Transverse colon (tissue), 4 donors: Measurements from ENCODE around the gene USP48. TPM values are rescaled to one million over a fixed set of nuclear protein-coding genes. Genes with fewer than 3 reads are reported as not detected.

ENCODE experiments used
- DNase-seq: peaks from one replicate; pipeline ENCODE4 v3.0.0-alpha.2; 2019
- H3K27ac ChIP-seq, 4 donors: fragments of 200-600 bp; sonication (generic); 2 replicates each; pipeline ENCODE4 v1.5.1; 2016 to 2018; ENCODE audit warnings: inconsistent platforms in 4 of 4
- H3K27me3 ChIP-seq: fragments of 200-600 bp; sonication (generic); 2 replicates; pipeline ENCODE4 v1.5.1; 2017; ENCODE audit warnings: inconsistent platforms
- H3K36me3 ChIP-seq, 4 donors: fragments of 200-600 bp; sonication (generic); 2 replicates each; pipeline ENCODE4 v1.5.1; 2017 to 2019; ENCODE audit warnings: inconsistent platforms in 4 of 4
- H3K4me1 ChIP-seq, 4 donors: fragments of 200-600 bp; sonication (generic); 2 replicates each; pipeline ENCODE4 v1.5.1; 2017 to 2020; ENCODE audit warnings: inconsistent platforms in 4 of 4
- H3K4me3 ChIP-seq, 4 donors: fragments of 200-600 bp; sonication (generic); 1 replicate in 1 of 4; 2 replicates in 3 of 4; pipeline versions ENCODE4 v1.5.1 to v1.6.1; 2017 to 2019; ENCODE audit warnings: inconsistent platforms in 4 of 4
- H3K9me3 ChIP-seq, 2 donors: fragments of 200-600 bp; sonication (generic); 2 replicates each; pipeline ENCODE4 v1.5.1; 2017 to 2019; ENCODE audit warnings: inconsistent platforms in 2 of 2
- CTCF ChIP-seq, 5 experiments: fragments of 200-600 bp in 3 of 5; fragments of 450-650 bp in 2 of 5; sonication (generic) in 3 of 5; IDR thresholded peaks; 1 replicate in 2 of 5; 2 replicates in 3 of 5; pipeline ENCODE4 v1.5.1; 2016 to 2017; ENCODE audit warnings: antibody characterized with exemption in 5 of 5, inconsistent platforms in 3 of 5, mild to moderate bottlenecking in 2 of 5, moderate library complexity in 1 of 5
- EP300 ChIP-seq: sonication (generic); formaldehyde crosslinking; IDR thresholded peaks from one replicate; pipeline ENCODE4 v1.6.1; 2017; ENCODE audit warnings: antibody characterized with exemption, low read depth
- POLR2A ChIP-seq: fragments of 450-650 bp; IDR thresholded peaks from one replicate; pipeline ENCODE4 v1.6.1; 2016; ENCODE audit warnings: antibody characterized with exemption, mild to moderate bottlenecking, moderate library complexity
- POLR2AphosphoS5 ChIP-seq, 3 donors: sonication (generic); formaldehyde crosslinking; IDR thresholded peaks; one replicate each; pipeline ENCODE4 v1.6.1; 2016; ENCODE audit warnings: antibody characterized with exemption in 3 of 3
- WGBS, 2 donors: methylation state at CpG; one replicate each; pipeline ENCODE4 v1.1.5; 2018; ENCODE audit warnings: low coverage in 1 of 2; 5-methylcytosine and 5-hydroxymethylcytosine counted together
- in situ Hi-C, 4 donors: fragments of 200-750 bp; cut with MboI; loops; one replicate each; pipeline versions ENCODE4 v1.15.0 to v1.15.1; 2017; ENCODE audit warnings: low sequenced_read_pairs in 3 of 4, low pct_ligation_motif_present in 1 of 4, low pct_unique_long_range_greater_than_20kb in 1 of 4
- intact Hi-C: fragments of 100-400 bp; cut with DNase I; formaldehyde crosslinking; loops from one replicate; pipeline ENCODE4 v1.15.1; 2023; ENCODE audit warnings: low total_unique reads
- total RNA-seq, 4 donors: library from RNA; depleted of rRNA; stranded (reverse); fragments of >200 nt; gene quantifications; one replicate each; pipeline ENCODE4 v1.1.0, GENCODE V29; 2016

The USP48 gene
- total RNA-seq, 4 donors from 2014 or later: 48.4 to 87.3 (median 51.4) TPM

DNA sequence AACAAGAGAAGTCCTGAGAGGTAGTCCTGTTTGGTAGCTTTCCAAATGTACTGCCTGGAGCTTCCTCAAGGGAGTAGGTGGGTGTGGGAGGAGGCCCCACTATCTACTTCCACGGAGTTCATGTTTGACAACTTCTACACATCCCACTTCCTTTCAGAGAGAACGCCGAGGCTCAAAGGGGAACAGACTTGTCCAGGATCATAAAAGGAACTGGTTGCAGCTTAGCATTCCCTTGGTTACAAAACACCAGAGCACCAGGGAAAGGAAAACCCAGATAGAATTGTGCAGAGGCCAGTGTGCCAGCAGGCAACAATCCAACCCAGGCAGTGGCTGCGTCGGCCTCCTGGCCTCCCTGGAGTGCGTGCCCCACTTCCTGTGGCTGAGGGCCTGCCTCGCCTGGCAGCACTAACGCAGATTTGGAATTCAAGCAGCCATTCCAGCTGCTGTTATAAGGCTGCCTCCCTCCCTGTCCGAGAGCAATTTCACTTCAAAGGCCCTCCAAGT lies 109.6 kb downstream of the USP48 start:
- no peaks in the 10 kb centered on the region for H3K36me3 ChIP-seq
- DNase-seq: peak; percentile 36
- 5% methylated on average over 9 of the region's 9 CpGs; no CpG with 5 or more reads in 1 of the 2 donors for WGBS, 2 donors

GRCh38 chr1:21672478-21673276 lies 110.3 kb downstream of the USP48 start:
- 84% methylated on average over 10 of the region's 10 CpGs; no CpG with 5 or more reads in 1 of the 2 donors for WGBS, 2 donors
- peaks cover 19 to 31% (median 25%) of the 10 kb centered on the region in 4 donors for H3K4me1 ChIP-seq
- intact Hi-C loops: no loop called here

More for the DNA sequence above, 109.6 kb downstream of the USP48 start:
- TF ChIP-seq POLR2AphosphoS5 (IDR thresholded peaks at IDR 0.05): peak; percentile 5 to 32 (median 20)
- TF ChIP-seq POLR2A: no peak
- Histone ChIP-seq H3K27ac (peak overlapping the region in 3 of 4 donors; percentile 16 to 53 (median 40)), H3K9me3 (no peaks in the 10 kb centered on the region), H3K27me3 (peaks cover 21% of the 10 kb centered on the region), H3K4me3 (no peak overlapping the region), H3K4me1 (peaks cover 19 to 30% (median 25%) of the 10 kb centered on the region in 4 donors)
- in situ Hi-C loops: loop anchor here in 3 of 4 donors (25.0 kb wide), 2 partner anchors 161 to 436 kb away; partner anchors contain the start of gene ALPL (in 3 of the 3)
- intact Hi-C loops: no loop called here

GRCh38 chr1:21671915-21672314 lies 111.0 kb downstream of the USP48 start:
- Histone ChIP-seq H3K27me3 (peaks cover 36% of the 10 kb centered on the region), H3K4me1 (peaks cover 19 to 31% (median 25%) of the 10 kb centered on the region in 4 donors), H3K4me3 (no peak overlapping the region), H3K36me3 (no peaks in the 10 kb centered on the region), H3K9me3 (no peaks in the 10 kb centered on the region), H3K27ac (no peak overlapping the region)
- DNase-seq: no peak
- in situ Hi-C loops: loop anchor here in 3 of 4 donors (25.0 kb wide), 2 partner anchors 160 to 435 kb away; partner anchors contain the start of gene ALPL (in 3 of the 3)
- TF ChIP-seq POLR2AphosphoS5 (IDR thresholded peaks at IDR 0.05) (no peak), CTCF (IDR thresholded peaks at IDR 0.05) (no peak), EP300 (no peak), POLR2A (no peak)
- 48% methylated on average over 6 of the region's 6 CpGs; no CpG with 5 or more reads in 1 of the 2 donors for WGBS, 2 donors
- intact Hi-C loops: no loop called here

More at GRCh38 chr1:21672478-21673276, 110.3 kb downstream of the USP48 start:
- no peaks in the 10 kb centered on the region for H3K36me3 ChIP-seq
- TF ChIP-seq POLR2A (no peak), POLR2AphosphoS5 (IDR thresholded peaks at IDR 0.05) (no peak), CTCF (IDR thresholded peaks at IDR 0.05) (no peak), EP300 (no peak)
- peaks cover 28% of the 10 kb centered on the region for H3K27me3 ChIP-seq
- no peak for DNase-seq
- H3K9me3 ChIP-seq: no peaks in the 10 kb centered on the region
- in situ Hi-C loops: loop anchor here in 3 of 4 donors (25.0 kb wide), 2 partner anchors 160 to 435 kb away; partner anchors contain the start of gene ALPL (in 3 of the 3)
- no peak overlapping the region for H3K4me3 ChIP-seq
- H3K27ac ChIP-seq: peak overlapping the region in 3 of 4 donors; percentile 16 to 53 (median 40)

DNA sequence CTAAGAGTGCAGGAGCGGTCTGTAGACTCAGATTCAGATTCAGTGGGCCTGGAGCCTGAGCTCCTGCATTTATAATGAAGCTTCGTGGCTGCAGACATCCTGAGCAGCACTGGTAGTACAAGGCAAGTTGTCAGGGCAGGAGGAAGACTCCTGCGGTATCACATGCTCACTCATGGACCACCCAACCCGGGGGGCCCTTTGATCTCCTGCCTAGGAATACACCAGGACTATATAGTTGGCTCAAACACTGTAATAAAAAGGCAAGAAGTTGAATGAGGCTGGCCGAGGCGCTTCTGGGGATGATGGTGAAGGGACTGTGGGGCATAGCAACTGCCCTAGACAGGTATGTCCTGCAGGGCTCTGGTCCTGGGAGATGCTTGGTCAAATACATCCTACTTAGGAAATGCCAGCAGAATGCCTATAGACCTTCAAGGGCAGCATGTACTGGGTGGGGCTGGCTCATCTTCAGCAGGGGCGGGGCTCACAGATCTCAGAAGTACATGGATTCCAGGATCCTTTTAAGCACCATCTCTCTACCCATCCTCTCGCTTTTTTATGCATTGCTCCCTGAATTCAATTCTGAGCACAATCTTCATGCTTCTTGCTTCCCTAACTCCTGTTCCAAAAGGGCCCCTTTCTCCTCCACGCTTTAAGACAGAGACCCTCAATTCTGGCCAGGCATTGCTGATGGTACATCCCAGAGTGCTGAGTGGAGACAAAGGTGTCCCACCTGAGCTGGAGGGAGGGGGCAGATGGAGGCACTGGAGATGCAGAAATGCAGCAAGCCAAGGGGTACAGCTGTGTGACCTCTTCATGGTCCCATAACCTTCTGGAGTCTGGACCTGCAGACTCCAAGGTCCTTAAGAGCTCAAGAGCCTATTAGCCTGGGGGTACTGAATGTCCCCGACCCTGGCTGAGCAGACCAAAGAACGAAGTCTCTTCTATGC lies 111.7 kb downstream of the USP48 start:
- TF ChIP-seq POLR2AphosphoS5 (IDR thresholded peaks at IDR 0.05): no peak
- no peak for TF ChIP-seq CTCF (IDR thresholded peaks at IDR 0.05)
- TF ChIP-seq EP300: no peak
- no peak for TF ChIP-seq POLR2A
- in situ Hi-C loops: loop anchor here in 3 of 4 donors (25.0 kb wide), 2 partner anchors 159 to 434 kb away; partner anchors contain the start of gene ALPL (in 3 of the 3)
- no peaks in the 10 kb centered on the region for H3K9me3 ChIP-seq
- H3K27me3 ChIP-seq: peaks cover 42% of the 10 kb centered on the region
- 75 to 85% methylated on average over 3 to 11 of the region's 11 CpGs for WGBS, 2 donors
- no peak overlapping the region for H3K4me3 ChIP-seq
- H3K36me3 ChIP-seq: no peaks in the 10 kb centered on the region
- H3K27ac ChIP-seq: no peak overlapping the region
- intact Hi-C loops: no loop called here
- no peak for DNase-seq
- H3K4me1 ChIP-seq: peaks cover 19 to 31% (median 25%) of the 10 kb centered on the region in 4 donors
